SIG-M5 treated with dmso at 0.1 percent for 504 hours (cell line): ENCODE data around the gene CERS3.

ENCODE experiments used
- DNase-seq: peaks from one replicate; lab custom pipeline; 2025; ENCODE audit not compliant: unreplicated experiment; lab: John Stamatoyannopoulos, UW

Gene CERS3

GRCh38 chr15:100531204-100531603, 2.5 kb upstream of the CERS3 start:
- no peak for DNase-seq

- no peak for DNase-seq
Observed at GRCh38 chr15:100529556-100529955, 806 bp upstream of the CERS3 start.

GRCh38 chr15:100526027-100526481, 2.7 kb downstream of the CERS3 start:
- DNase-seq: no peak

GRCh38 chr15:100525436-100525835, 3.3 kb downstream of the CERS3 start:
- DNase-seq: no peak

- DNase-seq: no peak
Observed at GRCh38 chr15:100524326-100524725, 4.4 kb downstream of the CERS3 start.

GRCh38 chr15:100521907-100522306, 6.8 kb downstream of the CERS3 start:
- DNase-seq: no peak

GRCh38 chr15:100520132-100520921, 8.4 kb downstream of the CERS3 start:
- peak; percentile 82 for DNase-seq

GRCh38 chr15:100517846-100518245, 10.9 kb downstream of the CERS3 start:
- DNase-seq: no peak

- DNase-seq: no peak
Observed at GRCh38 chr15:100516643-100517512, 11.9 kb downstream of the CERS3 start.

- no peak for DNase-seq
Observed at GRCh38 chr15:100515758-100516157, 13.0 kb downstream of the CERS3 start.

- DNase-seq: no peak
Observed at GRCh38 chr15:100508641-100509300, 20.0 kb downstream of the CERS3 start.

- no peak for DNase-seq
Observed at GRCh38 chr15:100502651-100503050, 26.1 kb downstream of the CERS3 start.

- no peak for DNase-seq
Observed at GRCh38 chr15:100501117-100501516, 27.6 kb downstream of the CERS3 start.

GRCh38 chr15:100500226-100500990, 28.3 kb downstream of the CERS3 start:
- DNase-seq: no peak

GRCh38 chr15:100495861-100496260, 32.9 kb downstream of the CERS3 start:
- no peak for DNase-seq

GRCh38 chr15:100493213-100493612, 35.5 kb downstream of the CERS3 start:
- no peak for DNase-seq

- DNase-seq: no peak
Observed at GRCh38 chr15:100484443-100484842, 44.3 kb downstream of the CERS3 start.

GRCh38 chr15:100483370-100483769, 45.4 kb downstream of the CERS3 start:
- DNase-seq: no peak

GRCh38 chr15:100476805-100477204, 51.9 kb downstream of the CERS3 start:
- DNase-seq: no peak

GRCh38 chr15:100472736-100473135, 56.0 kb downstream of the CERS3 start:
- no peak for DNase-seq

GRCh38 chr15:100471933-100472332, 56.8 kb downstream of the CERS3 start:
- DNase-seq: no peak
